ENCODE data around the gene LIPC.

DNA sequence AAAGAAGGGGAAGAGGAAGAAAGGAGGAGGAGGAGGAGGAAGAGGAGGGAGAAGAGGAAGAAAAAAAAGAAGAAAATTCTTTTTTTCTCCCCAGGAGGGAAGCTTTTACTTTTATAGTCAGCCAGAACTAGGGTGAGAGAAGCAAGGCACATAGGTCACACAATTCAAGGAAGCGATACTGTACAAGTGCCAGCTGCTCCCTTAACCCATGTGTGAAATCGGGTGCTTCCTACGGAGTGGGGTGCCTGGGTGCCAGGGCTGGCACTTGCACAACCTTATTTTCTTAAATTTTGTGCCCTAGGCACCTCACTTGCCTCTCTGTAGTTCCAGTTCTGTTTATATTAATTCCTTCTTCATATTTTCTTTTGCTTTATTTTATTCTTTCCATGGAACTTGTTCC, 150.4 kb downstream of the LIPC start:
- TF ChIP-seq ZNF695 (CRISPR knock-in tag; IDR thresholded peaks at IDR 0.05) (no peak), ZNF830 (CRISPR knock-in tag; IDR thresholded peaks at IDR 0.05) (no peak), EZH2 (IDR thresholded peaks at IDR 0.05; ENCODE audit: borderline replicate concordance, low read depth, low read length) (no peak), POLR2A (conservative IDR thresholded peaks at IDR 0.05) (no peak)
